ENCODE data around the gene EHF. TPM values are rescaled to one million over a fixed set of nuclear protein-coding genes. Genes with fewer than 3 reads are reported as not detected.

EHF gene
- total RNA-seq, 1 donor from 2014 or later: not detected

DNA sequence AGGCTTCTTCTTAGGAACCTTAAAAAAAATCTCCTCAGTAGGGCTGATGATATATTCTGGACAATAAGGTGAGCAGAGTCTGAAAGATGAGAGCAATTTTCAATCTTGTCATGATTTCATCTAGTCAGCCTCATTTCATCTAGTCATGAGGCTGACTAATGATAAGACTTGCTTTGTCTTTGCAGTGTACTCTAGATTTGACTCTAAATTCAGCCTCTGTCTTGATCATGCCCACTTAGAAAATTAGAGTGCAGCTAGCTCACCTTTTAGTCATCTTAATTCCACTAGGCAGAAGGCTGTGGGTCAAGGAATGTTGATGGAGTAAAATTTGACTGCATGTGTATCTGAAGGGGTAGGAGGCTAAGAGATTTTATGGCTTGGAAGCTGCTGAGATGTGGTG is 5.5 kb downstream of the EHF start:
- Histone ChIP-seq H3K4me3 (no peak overlapping the region), H3K4me1 (no peaks in the 10 kb centered on the region), H3K27me3 (no peaks in the 10 kb centered on the region), H3K27ac (no peak overlapping the region), H3K36me3 (no peaks in the 10 kb centered on the region), H3K9me3 (no peaks in the 10 kb centered on the region)
- intact Hi-C loops (cut with DNase I): no loop called here
- DNase-seq (ENCODE audit: low spot score in 2 of 2): no peak
- TF ChIP-seq CTCF (IDR thresholded peaks at IDR 0.05): no peak

DNA sequence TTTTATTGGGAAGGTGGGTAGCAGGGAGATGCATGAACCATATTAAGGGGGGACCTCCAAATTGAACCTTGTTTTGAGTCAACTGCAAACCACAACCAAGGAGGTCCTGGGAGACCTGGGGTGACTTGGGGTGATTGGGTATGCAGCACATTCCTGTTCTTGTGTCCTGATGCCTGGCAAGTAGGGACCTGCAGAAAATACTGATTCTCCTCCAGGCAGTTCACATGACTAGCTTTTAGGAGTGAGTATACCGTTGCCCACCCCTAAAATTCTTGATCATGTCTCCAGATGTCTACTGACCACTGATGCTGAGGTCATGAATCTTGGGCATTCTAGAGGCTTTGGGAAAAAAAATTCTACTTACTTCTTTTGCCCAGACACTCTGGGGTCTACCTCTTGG is 6.3 kb downstream of the EHF start:
- H3K36me3 ChIP-seq: no peaks in the 10 kb centered on the region
- H3K27ac ChIP-seq: no peak overlapping the region
- H3K9me3 ChIP-seq: no peaks in the 10 kb centered on the region
- DNase-seq (ENCODE audit: low spot score in 2 of 2): no peak
- intact Hi-C loops (cut with DNase I): no loop called here
- H3K27me3 ChIP-seq: no peaks in the 10 kb centered on the region
- H3K4me1 ChIP-seq: no peaks in the 10 kb centered on the region
- no peak for TF ChIP-seq CTCF (IDR thresholded peaks at IDR 0.05)
- no peak overlapping the region for H3K4me3 ChIP-seq

GRCh38 chr11:34629711-34630110 is 8.8 kb downstream of the EHF start:
- no peaks in the 10 kb centered on the region for H3K27me3 ChIP-seq
- no peaks in the 10 kb centered on the region for H3K9me3 ChIP-seq
- H3K4me3 ChIP-seq: no peak overlapping the region
- intact Hi-C loops (cut with DNase I): no loop called here
- TF ChIP-seq CTCF (IDR thresholded peaks at IDR 0.05): no peak
- no peak for DNase-seq (ENCODE audit: low spot score in 2 of 2)
- no peaks in the 10 kb centered on the region for H3K4me1 ChIP-seq
- H3K27ac ChIP-seq: no peak overlapping the region
- H3K36me3 ChIP-seq: no peaks in the 10 kb centered on the region

- no peak overlapping the region for H3K27ac ChIP-seq
- no peaks in the 10 kb centered on the region for H3K36me3 ChIP-seq
- H3K4me3 ChIP-seq: no peak overlapping the region
- H3K27me3 ChIP-seq: no peaks in the 10 kb centered on the region
- no peak for TF ChIP-seq CTCF (IDR thresholded peaks at IDR 0.05)
- H3K4me1 ChIP-seq: no peaks in the 10 kb centered on the region
- DNase-seq (ENCODE audit: low spot score in 2 of 2): no peak
- H3K9me3 ChIP-seq: no peaks in the 10 kb centered on the region
- intact Hi-C loops (cut with DNase I): no loop called here
Observed at GRCh38 chr11:34630544-34630943, 9.7 kb downstream of the EHF start.

GRCh38 chr11:34631297-34631696 is 10.4 kb downstream of the EHF start:
- Histone ChIP-seq H3K4me3 (no peak overlapping the region), H3K9me3 (no peaks in the 10 kb centered on the region), H3K4me1 (no peaks in the 10 kb centered on the region), H3K27me3 (no peaks in the 10 kb centered on the region), H3K36me3 (no peaks in the 10 kb centered on the region), H3K27ac (no peak overlapping the region)
- no peak for TF ChIP-seq CTCF (IDR thresholded peaks at IDR 0.05)
- no peak for DNase-seq (ENCODE audit: low spot score in 2 of 2)
- intact Hi-C loops (cut with DNase I): no loop called here

GRCh38 chr11:34631737-34632104 is 10.8 kb downstream of the EHF start:
- Histone ChIP-seq H3K36me3 (no peaks in the 10 kb centered on the region), H3K4me1 (no peaks in the 10 kb centered on the region), H3K27me3 (no peaks in the 10 kb centered on the region), H3K27ac (no peak overlapping the region), H3K4me3 (no peak overlapping the region), H3K9me3 (no peaks in the 10 kb centered on the region)
- no peak for TF ChIP-seq CTCF (IDR thresholded peaks at IDR 0.05)
- intact Hi-C loops (cut with DNase I): no loop called here
- no peak for DNase-seq (ENCODE audit: low spot score in 2 of 2)
